HG03521 (cell line): ENCODE measurements around the gene RPP25.
A peak's percentile ranks its signal among the peaks of the same experiment; 100 is the strongest.
"Not testable (repeated sequence)": the region's sequence is repeated elsewhere in the genome, so short reads cannot be mapped to it uniquely, and the experiment has no call there.

Experiments used
- ATAC-seq: cut with Tn5 transposase; IDR thresholded peaks from one replicate; pipeline ENCODE4 v1.9.1; 2021; ENCODE audit warnings: mild to moderate bottlenecking, moderate library complexity; ENCODE audit not compliant: unreplicated experiment

The RPP25 gene

GRCh38 chr15:74963213-74963612 is 6.6 kb upstream of the RPP25 start:
- ATAC-seq, result no peak

- no peak for ATAC-seq
These were observed 6.1 kb upstream of the RPP25 start for GRCh38 chr15:74962671-74963070.

GRCh38 chr15:74962219-74962618 is 5.6 kb upstream of the RPP25 start:
- ATAC-seq, result no peak

GRCh38 chr15:74961616-74962015 is 5.0 kb upstream of the RPP25 start:
- ATAC-seq, result no peak

- ATAC-seq, result no peak
These were observed 4.5 kb upstream of the RPP25 start for GRCh38 chr15:74960995-74961588.

- no peak for ATAC-seq
These were observed 3.7 kb upstream of the RPP25 start for GRCh38 chr15:74960286-74960685.

- ATAC-seq, result no peak
These were observed 3.0 kb upstream of the RPP25 start for GRCh38 chr15:74959586-74959939.

GRCh38 chr15:74958908-74959585 is 2.5 kb upstream of the RPP25 start:
- ATAC-seq, result no peak

GRCh38 chr15:74958320-74958907 is 1.8 kb upstream of the RPP25 start:
- ATAC-seq, result no peak

GRCh38 chr15:74957476-74958035 is 984 bp upstream of the RPP25 start:
- ATAC-seq, result no peak

- ATAC-seq, result peak; percentile 18
These were observed 550 bp downstream of the RPP25 start for GRCh38 chr15:74955796-74956647.

GRCh38 chr15:74955017-74955416 is 1.6 kb downstream of the RPP25 start:
- ATAC-seq, result no peak

GRCh38 chr15:74954515-74954914 is 2.1 kb downstream of the RPP25 start:
- no peak for ATAC-seq

- no peak for ATAC-seq
These were observed 5.6 kb downstream of the RPP25 start for GRCh38 chr15:74951006-74951405.

- no peak for ATAC-seq
These were observed 6.3 kb downstream of the RPP25 start for GRCh38 chr15:74950078-74950908.

GRCh38 chr15:74937590-74938371 is 18.8 kb downstream of the RPP25 start, which contains the start of gene COX5A:
COX5A (minus strand) TSS chr15:74938073; CDS start chr15:74938014, 59 bp downstream.
- peak; percentile 83 for ATAC-seq

GRCh38 chr15:74937272-74937589 is 19.3 kb downstream of the RPP25 start:
- no peak for ATAC-seq

- ATAC-seq, result not testable (repeated sequence)
These were observed 21.4 kb downstream of the RPP25 start for GRCh38 chr15:74935193-74935592.

- no peak for ATAC-seq
These were observed 23.0 kb downstream of the RPP25 start for GRCh38 chr15:74933573-74933972.

GRCh38 chr15:74928771-74929198 is 27.8 kb downstream of the RPP25 start:
- no peak for ATAC-seq
